Measurements from ENCODE around the gene ADM5. TPM values are rescaled to one million over a fixed set of nuclear protein-coding genes. Genes with fewer than 3 reads are reported as not detected.
"Not testable (repeated sequence)": the region's sequence is repeated elsewhere in the genome, so short reads cannot be mapped to it uniquely, and the experiment has no call there.

ADM5 gene
- total RNA-seq, 1 experiment from 2014 or later = 0.34 TPM

DNA sequence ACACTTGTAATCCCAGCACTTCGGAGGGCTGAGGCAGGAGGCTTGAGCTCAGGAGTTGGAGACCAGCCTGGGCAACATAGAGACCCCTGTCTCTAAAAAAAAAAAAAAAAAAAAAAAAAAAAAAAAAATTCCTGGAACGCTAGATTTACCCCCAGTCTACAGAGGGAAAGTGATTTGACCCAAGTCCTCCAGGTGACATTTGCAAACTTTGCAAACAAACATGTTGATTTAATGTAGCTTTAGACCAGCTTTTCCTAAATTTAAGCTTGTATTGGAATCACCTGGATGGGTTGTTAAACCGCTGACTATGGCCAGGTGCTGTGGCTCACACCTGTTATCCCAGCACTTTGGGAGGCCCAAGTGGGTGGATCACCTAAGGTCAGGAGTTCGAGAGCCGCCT lies 10.0 kb downstream of the ADM5 start:
- no peak for DNase-seq (ENCODE audit: low read depth)

DNA sequence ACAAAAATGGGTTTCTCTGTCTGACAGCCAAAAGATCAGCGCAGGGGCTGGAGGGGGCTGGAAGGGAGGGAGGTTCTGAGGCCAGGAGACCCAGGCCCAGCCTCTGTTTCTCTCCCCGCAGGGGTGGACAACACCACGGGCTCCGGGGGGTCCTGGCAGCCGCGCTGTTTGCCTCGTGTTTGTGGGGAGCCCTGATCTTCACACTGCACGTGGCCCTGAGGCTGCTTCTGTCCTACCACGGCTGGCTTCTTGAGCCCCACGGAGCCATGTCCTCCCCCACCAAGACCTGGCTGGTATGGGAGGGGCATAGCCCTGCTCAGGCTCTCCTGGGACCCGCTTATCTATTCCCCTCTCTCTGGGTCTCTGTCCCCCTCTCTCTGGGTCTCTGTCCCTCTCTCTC lies 11.2 kb downstream of the ADM5 start:
- no peak for DNase-seq (ENCODE audit: low read depth)

DNA sequence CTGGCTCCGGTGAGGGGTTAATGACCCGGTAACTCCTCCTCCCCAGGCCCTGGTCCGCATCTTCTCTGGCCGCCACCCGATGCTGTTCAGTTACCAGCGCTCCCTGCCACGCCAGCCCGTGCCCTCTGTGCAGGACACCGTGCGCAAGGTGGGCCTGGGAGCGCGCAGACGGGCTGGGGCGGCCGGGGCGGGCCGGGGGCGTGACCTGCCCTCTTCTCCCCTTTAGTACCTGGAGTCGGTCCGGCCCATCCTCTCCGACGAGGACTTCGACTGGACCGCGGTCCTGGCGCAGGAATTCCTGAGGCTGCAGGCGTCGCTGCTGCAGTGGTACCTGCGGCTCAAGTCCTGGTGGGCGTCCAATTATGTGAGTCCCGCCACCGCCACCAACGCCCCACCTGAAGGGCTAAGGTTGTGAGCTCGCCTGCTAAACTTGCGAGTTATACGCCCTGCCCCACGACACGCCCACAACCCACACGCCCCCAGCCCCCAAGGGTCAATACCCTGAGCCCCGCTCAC lies 11.9 kb downstream of the ADM5 start:
- no peak for DNase-seq (ENCODE audit: low read depth)

DNA sequence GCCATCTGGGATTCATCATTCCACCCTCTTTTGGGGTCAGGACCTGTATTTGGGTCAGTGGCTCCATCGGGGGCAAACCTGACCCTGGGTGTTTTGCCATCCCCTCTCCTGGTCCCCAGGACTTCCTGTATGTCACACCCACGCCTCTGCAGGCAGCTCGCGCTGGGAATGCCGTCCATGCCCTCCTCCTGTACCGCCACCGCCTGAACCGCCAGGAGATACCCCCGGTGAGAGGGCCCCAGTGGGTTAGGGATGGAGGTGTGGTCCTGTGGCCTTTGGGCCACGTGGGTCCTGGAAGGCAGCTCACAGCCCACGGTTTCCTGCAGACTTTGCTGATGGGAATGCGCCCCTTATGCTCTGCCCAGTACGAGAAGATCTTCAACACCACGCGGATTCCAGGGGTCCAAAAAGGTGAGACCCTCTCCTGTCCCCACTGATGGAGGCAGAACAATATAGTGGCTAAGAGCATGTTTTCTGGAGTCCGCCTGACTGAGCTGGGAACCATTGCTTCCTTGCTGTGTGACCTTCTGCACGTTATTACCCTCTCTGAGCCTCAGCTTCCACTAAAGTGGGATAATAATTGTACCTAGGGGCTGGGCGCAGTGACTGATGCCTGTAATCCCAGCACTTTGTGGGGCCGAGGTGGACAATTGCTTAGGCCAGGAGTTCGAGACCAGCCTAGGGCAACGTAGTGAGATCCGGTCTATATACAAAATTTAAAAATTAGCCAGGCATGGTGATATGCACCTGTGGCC lies 15.7 kb downstream of the ADM5 start:
- DNase-seq (ENCODE audit: low read depth) = no peak

DNA sequence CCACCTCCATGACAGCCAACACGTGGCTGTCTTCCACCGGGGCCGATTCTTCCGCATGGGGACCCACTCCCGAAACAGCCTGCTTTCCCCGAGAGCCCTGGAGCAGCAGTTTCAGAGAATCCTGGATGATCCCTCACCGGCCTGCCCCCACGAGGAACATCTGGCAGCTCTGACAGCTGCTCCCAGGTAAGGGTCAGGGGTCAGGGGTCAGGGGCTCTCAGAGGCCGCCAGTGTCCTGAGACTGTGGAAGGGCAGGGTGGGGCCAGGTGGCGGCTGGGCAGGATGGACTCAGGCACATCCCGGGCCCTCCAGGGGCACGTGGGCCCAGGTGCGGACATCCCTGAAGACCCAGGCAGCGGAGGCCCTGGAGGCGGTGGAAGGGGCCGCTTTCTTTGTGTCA lies 16.5 kb downstream of the ADM5 start:
- no peak for DNase-seq (ENCODE audit: low read depth)

DNA sequence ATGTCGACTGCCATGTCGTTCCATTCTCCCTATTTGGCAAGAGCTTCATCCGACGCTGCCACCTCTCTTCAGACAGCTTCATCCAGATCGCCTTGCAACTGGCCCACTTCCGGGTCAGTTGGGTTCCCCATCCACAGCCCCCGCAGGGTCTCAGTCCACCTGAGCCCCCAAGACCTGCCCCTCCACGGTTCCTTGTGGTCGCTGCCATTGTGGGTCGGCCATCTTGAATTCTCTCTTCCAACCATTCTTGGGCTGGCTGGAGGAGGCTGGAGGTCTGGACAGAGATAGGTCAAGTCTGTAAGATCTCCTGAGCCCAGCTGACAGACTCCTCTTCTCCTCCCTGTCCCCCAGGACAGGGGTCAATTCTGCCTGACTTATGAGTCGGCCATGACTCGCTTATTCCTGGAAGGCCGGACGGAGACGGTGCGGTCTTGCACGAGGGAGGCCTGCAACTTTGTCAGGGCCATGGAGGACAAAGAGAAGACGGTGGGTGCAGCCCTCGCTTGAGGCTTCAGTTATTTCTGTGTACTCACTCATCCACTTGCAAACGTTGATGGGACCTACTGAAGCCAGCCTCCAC lies 21.1 kb downstream of the ADM5 start:
- DNase-seq (ENCODE audit: low read depth) = peak; percentile 87

DNA sequence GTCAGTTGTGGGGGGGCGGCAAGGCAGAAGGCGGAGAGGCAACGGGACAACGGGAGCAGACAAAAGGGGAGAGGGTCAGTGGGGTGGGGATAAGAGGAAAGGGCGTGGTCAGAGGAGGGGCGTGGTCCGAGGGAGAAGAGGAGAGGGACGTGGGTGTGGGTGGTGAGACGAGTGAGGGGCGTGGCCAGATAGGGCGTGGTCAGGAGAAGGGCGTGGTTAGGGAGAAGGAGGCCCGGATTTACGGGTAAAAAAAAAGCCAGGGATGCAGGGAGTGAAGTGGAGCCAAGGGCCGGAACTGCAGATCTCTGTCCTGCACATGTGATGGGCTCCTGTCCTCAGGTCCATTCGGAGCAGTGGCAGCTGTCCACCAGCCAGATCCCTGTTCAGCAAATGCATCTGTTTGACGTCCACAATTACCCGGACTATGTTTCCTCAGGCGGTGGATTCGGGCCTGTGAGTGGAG lies 23.0 kb downstream of the ADM5 start:
- DNase-seq (ENCODE audit: low read depth) = no peak

DNA sequence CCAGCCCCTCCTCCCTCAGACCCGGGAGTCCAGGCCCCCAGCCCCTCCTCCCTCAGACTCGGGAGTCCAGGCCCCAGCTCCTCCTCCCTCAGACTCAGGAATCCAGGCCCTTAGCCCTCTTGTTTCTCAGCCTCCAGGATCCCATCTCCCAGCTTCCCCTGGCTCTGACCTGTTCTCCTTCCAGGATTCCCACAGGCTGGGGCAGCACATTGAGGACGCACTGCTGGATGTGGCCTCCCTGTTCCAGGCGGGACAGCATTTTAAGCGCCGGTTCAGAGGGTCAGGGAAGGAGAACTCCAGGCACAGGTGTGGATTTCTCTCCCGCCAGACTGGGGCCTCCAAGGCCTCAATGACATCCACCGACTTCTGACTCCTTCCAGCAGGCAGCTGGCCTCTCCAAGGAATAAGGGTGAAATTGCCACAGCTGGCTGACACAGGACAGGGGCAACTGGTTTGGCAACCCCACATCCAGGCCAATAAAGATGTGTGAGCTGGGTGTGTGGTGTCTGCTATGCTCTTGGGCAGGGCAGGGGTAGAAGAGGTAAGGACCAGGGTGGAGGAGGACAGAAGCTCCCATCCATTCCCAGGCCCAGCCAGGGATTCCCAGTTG lies 23.9 kb downstream of the ADM5 start:
- no peak for DNase-seq (ENCODE audit: low read depth)

DNA sequence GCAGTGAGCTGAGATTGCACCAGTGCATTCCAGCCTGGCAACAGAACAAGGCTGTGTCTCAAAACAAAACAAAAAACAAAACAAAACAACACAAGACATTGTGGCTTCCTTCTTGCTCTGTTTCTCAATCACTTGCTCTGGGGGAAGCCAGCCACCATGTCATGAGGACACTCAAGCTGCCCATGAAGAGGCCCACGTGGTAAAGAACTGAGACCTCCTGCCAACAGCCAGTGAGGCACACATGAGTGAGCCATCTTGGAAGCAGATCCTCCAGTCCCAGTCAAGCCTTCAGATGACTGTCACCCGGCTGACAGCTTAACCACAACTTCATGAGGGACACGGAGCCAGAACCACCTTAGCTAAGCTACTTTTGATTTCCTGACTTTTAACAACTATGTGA lies 26.8 kb downstream of the ADM5 start:
- peak; percentile 26 for DNase-seq (ENCODE audit: low read depth)

DNA sequence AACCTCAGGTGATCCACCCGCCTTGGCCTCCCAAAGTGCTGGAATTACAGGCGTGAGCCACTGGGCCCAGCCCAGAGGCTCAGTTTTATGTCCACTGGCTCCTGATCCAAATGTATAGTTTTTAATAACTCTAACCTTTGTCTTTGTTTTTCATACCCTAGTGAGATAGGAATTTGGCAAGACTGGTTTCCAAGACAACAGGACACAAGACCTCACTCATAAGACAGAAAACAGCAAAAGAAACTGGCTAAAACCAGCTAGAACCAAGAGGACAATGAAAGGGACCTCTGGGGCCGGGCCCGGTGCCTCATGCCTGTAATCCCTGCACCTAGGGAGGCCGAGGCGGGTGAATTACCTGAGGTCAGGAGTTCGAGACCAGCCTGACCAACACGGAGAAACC lies 29.1 kb downstream of the ADM5 start:
- peak; percentile 52 for DNase-seq (ENCODE audit: low read depth)

DNA sequence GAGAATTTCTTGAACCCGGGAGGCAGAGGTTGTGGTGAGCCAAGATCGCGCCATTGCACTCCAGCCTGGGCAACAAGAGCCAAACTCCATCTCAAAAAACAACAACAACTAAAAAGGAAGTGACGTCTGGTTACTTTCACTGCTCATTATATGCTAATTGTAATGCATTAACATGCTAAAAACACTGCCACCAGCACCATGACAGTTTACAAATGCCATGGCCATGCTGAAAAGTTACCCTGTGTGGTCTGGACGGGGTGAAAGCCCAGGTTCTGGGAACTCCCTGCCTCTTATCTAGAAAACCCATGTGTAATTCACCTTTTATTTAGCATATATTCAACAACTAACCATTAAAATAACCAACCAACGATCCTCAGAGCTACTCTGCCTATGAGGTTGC lies 29.6 kb downstream of the ADM5 start:
- no peak for DNase-seq (ENCODE audit: low read depth)

DNA sequence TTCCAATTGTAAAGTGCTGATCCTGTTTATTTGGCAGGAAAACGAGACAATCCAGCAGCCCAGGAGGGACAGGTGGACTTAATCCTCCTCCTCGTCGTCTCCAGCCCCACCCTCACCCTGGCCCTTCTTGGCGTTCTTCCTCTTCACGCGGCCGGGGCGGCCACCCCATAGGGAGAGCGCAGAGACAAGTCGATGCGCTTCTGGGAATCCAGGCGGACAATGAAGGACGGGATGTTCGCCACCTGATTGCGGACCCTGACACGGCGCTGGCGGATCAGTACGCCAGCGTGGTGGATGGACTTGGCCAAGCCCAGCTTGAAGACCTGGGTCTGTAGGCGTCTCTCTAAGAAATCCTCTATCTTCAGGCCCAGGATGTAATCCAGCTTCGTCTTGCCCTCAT lies 30.0 kb downstream of the ADM5 start:
- not testable (repeated sequence) for DNase-seq (ENCODE audit: low read depth)

DNA sequence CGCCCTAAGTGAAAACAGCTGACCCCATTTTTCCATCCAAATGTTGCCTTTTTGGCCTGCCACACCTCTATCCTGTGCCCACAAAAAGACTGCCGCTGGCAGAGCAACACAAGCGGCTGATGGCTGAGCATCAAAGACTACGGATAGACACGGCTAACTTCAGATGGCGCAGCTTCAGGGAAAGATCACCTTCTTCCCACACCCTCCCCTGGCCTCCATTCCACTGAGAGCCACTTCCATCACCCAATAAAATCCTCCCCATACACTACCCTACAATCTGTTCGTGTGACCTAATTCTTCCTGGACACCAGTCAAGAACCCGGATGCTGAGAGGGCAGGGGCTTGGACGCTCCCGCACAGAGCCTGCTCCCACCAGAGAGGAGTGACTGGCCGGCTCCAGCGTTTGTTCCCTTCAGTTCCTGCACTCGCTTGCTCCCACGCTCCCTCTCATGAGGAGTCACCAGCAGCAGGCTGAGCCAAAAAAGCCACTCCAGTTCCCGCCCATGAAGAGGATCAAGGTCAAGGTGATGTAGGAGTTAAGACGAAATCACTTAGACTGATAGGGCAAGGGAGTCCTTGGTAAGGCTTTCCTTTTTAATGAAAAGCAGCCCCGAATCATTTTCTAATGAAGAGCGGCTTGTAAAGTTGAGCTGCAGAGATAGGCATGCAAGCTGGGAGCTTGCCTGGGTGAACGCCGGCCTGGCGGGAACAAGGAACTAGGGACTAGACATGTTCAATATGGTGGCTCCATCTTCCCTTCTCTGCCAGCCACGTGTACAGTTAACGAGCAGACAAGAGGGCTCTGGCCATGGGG lies 38.0 kb downstream of the ADM5 start:
- DNase-seq (ENCODE audit: low read depth) = no peak

DNA sequence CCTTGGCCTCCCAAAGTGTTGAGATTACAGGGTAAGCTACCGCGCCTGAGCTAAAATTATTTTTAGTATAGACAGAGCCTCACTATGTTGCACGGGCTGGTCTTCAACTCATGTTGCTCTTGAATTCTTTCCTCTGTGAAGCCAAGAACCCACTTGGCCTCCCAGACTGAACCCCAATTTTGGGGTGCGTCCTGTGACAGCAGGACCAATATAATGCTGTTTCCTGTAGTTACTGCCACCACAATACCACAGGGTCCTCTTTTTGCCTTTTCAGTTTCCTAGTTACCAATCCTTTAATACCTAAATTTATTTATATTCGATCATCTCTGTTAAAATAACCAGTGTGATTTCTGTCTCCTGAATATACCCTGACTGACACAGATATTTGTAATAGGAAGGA lies 40.8 kb downstream of the ADM5 start:
- DNase-seq (ENCODE audit: low read depth) = no peak

DNA sequence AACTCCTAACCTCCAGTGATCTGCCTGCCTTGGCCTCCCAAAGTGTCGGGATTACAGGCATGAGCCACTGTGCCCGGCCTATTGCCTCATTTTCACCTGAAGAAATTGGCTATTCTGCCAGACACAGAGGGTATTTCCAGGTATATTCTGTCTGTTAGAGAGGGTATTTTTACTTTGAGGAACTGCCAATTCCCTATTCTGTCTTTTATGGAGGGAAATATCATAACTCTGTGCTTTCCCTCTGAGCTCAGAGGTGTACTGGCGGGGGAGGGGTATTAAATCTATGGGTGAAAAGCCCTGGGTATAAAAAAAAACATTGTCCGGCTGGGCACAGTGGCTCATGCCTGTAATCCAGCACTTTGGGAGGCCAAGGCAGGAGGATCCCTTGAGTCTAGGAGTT lies 48.9 kb downstream of the ADM5 start:
- no peak for DNase-seq (ENCODE audit: low read depth)

DNA sequence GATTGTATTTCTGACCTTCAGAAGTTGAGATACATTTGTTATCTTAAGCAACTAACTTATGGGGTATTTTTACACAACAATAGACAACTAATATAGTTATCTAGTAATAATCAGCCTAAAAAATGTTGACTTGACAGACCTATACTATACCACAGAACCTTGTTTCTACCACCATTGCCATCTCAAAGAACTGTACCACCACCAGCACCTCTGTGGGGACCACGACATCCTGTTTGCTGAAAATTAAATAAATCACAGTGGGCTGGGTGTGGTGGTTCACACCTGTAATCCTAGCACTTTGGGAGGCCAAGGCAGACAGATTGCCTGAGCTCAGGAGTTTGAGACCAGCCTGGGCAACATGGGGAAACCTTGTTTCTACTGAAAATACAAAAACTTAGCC lies 49.7 kb downstream of the ADM5 start:
- no peak for DNase-seq (ENCODE audit: low read depth)

DNA sequence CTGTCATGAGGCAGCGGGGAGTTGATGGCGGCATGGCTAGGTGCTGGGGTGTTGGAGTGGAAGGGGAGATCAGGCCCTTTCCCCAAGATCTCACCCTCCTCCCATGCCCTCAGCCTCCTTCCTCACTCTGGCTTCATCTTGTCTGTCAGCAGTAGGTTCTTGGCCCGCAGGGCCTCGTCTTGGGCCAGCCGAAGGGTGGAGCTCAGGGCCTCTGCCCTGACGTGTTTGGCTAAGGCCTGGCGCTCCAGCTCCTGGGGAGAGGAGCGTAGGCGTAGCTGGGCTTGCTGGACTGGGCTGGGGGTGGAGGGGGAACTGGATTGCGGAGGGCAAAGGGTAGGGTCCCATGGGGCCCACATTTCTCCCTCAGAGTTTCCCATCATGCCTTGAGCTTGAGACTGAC lies 50.5 kb downstream of the ADM5 start:
- no peak for DNase-seq (ENCODE audit: low read depth)

Other genes with a start within 250 kb of the ADM5 start
- 0.57 TPM in 1 of 2 replicates, not detected in the other for gene SLC17A7, start 248.1 kb upstream of the ADM5 start, total RNA-seq (2014; rRNA removed; shearing (Covaris generic))
- gene PIH1D1, start 237.8 kb upstream of the ADM5 start, total RNA-seq (2014; rRNA removed; shearing (Covaris generic)) = 92.9 and 115 TPM in 2 replicates
- gene ALDH16A1, start 236.4 kb upstream of the ADM5 start, total RNA-seq (2014; rRNA removed; shearing (Covaris generic)) = 12.9 and 27.9 TPM in 2 replicates
- gene FLT3LG, start 215.4 kb upstream of the ADM5 start, total RNA-seq (2014; rRNA removed; shearing (Covaris generic)) = 5.2 and 17.6 TPM in 2 replicates
- 1,082 and 1,258 TPM in 2 replicates for gene RPL13A, start 202.0 kb upstream of the ADM5 start, total RNA-seq (2014; rRNA removed; shearing (Covaris generic))
- 2,832 and 3,734 TPM in 2 replicates for gene RPS11, start 193.2 kb upstream of the ADM5 start, total RNA-seq (2014; rRNA removed; shearing (Covaris generic))
- gene FCGRT, start 176.9 kb upstream of the ADM5 start, total RNA-seq (2014; rRNA removed; shearing (Covaris generic)) = 40.3 and 44.5 TPM in 2 replicates
- gene RCN3, start 161.6 kb upstream of the ADM5 start, total RNA-seq (2014; rRNA removed; shearing (Covaris generic)) = 36.5 and 52.5 TPM in 2 replicates
- 122 and 129 TPM in 2 replicates for gene NOSIP, start 109.0 kb upstream of the ADM5 start, total RNA-seq (2014; rRNA removed; shearing (Covaris generic))
- gene PRRG2, start 108.3 kb upstream of the ADM5 start, total RNA-seq (2014; rRNA removed; shearing (Covaris generic)) = 0.17 TPM in 1 of 2 replicates, not detected in the other
- 1.3 and 4.5 TPM in 2 replicates for gene PRR12, start 98.4 kb upstream of the ADM5 start, total RNA-seq (2014; rRNA removed; shearing (Covaris generic))
- gene RRAS, start 49.5 kb upstream of the ADM5 start, total RNA-seq (2014; rRNA removed; shearing (Covaris generic)) = 28.9 and 43.3 TPM in 2 replicates
- 9.9 and 26.5 TPM in 2 replicates for gene SCAF1, start 47.4 kb upstream of the ADM5 start, total RNA-seq (2014; rRNA removed; shearing (Covaris generic))
- 146 and 186 TPM in 2 replicates for gene IRF3, start 23.7 kb upstream of the ADM5 start, total RNA-seq (2014; rRNA removed; shearing (Covaris generic))
- 6.3 and 14.1 TPM in 2 replicates for gene BCL2L12, start 23.7 kb upstream of the ADM5 start, total RNA-seq (2014; rRNA removed; shearing (Covaris generic))
- 208 and 209 TPM in 2 replicates for gene PRMT1, start 12.3 kb upstream of the ADM5 start, total RNA-seq (2014; rRNA removed; shearing (Covaris generic))
- gene CPT1C, start 1.5 kb downstream of the ADM5 start, total RNA-seq (2014; rRNA removed; shearing (Covaris generic)) = 21.1 and 26.7 TPM in 2 replicates
- gene TSKS, start 73.7 kb downstream of the ADM5 start, total RNA-seq (2014; rRNA removed; shearing (Covaris generic)) = not detected in 2 replicates
- 74.4 and 113 TPM in 2 replicates for gene AP2A1, start 77.4 kb downstream of the ADM5 start, total RNA-seq (2014; rRNA removed; shearing (Covaris generic))
- gene FUZ, start 123.7 kb downstream of the ADM5 start, total RNA-seq (2014; rRNA removed; shearing (Covaris generic)) = 23.2 and 28.6 TPM in 2 replicates
- gene MED25, start 128.7 kb downstream of the ADM5 start, total RNA-seq (2014; rRNA removed; shearing (Covaris generic)) = 30.2 and 45.6 TPM in 2 replicates
- gene PTOV1, start 161.6 kb downstream of the ADM5 start, total RNA-seq (2014; rRNA removed; shearing (Covaris generic)) = 94.0 and 107 TPM in 2 replicates
- gene PNKP, start 178.0 kb downstream of the ADM5 start, total RNA-seq (2014; rRNA removed; shearing (Covaris generic)) = 19.1 and 23.9 TPM in 2 replicates
- 13.6 and 14.8 TPM in 2 replicates for gene AKT1S1, start 187.8 kb downstream of the ADM5 start, total RNA-seq (2014; rRNA removed; shearing (Covaris generic))
- gene TBC1D17, start 188.1 kb downstream of the ADM5 start, total RNA-seq (2014; rRNA removed; shearing (Covaris generic)) = 8.3 and 12.2 TPM in 2 replicates
- gene IL4I1, start 207.3 kb downstream of the ADM5 start, total RNA-seq (2014; rRNA removed; shearing (Covaris generic)) = 5.9 and 12.5 TPM in 2 replicates
- gene ATF5, start 239.6 kb downstream of the ADM5 start, total RNA-seq (2014; rRNA removed; shearing (Covaris generic)) = 18.9 and 20.5 TPM in 2 replicates
- gene NUP62, start 239.9 kb downstream of the ADM5 start, total RNA-seq (2014; rRNA removed; shearing (Covaris generic)) = 70.5 and 96.0 TPM in 2 replicates

Data from M059J (cell line).